CD14-positive monocyte (primary cell): ENCODE data around the gene ATXN1. TPM values are rescaled to one million over a fixed set of nuclear protein-coding genes. Genes with fewer than 3 reads are reported as not detected.

Source experiments
- DNase-seq, 3 donors: peaks; one replicate each; pipeline ENCODE4 v3.0.0-alpha.2; 2011 to 2022
- H2AFZ ChIP-seq: 2 replicates; pipeline ENCODE4 v1.6.0; 2012; ENCODE audit warnings: mild to moderate bottlenecking, low read depth, low read length, inconsistent platforms; ENCODE audit not compliant: insufficient read depth, poor library complexity, severe bottlenecking
- H3K27ac ChIP-seq, 2 donors: 1 replicate in 1 of 2; 2 replicates in 1 of 2; pipeline ENCODE4 v1.5.1; 2012 to 2013; ENCODE audit warnings: low read length in 2 of 2, control low read depth in 1 of 2, inconsistent platforms in 1 of 2, low read depth in 1 of 2, mild to moderate bottlenecking in 1 of 2
- H3K27me3 ChIP-seq, 2 donors: one replicate each; pipeline versions ENCODE4 v1.6.0 to v1.6.1; 2011 to 2013; ENCODE audit warnings: low read length in 2 of 2; ENCODE audit not compliant: control insufficient read depth in 2 of 2, insufficient read depth in 2 of 2
- H3K36me3 ChIP-seq, 2 donors: replicated peaks in 1 of 2; 1 replicate in 1 of 2; 2 replicates in 1 of 2; pipeline versions ENCODE4 v1.5.1 to v1.6.1; 2012 to 2013; ENCODE audit warnings: low read length in 2 of 2, control low read depth in 1 of 2, inconsistent platforms in 1 of 2, mild to moderate bottlenecking in 1 of 2; ENCODE audit not compliant: insufficient read depth in 2 of 2, control insufficient read depth in 1 of 2
- H3K4me1 ChIP-seq, 2 donors: 1 replicate in 1 of 2; 2 replicates in 1 of 2; pipeline versions ENCODE4 v1.5.1 to v1.6.1; 2012 to 2013; ENCODE audit warnings: low read length in 2 of 2, control low read depth in 1 of 2, inconsistent platforms in 1 of 2, mild to moderate bottlenecking in 1 of 2, moderate library complexity in 1 of 2; ENCODE audit not compliant: insufficient read depth in 2 of 2, control insufficient read depth in 1 of 2
- H3K4me2 ChIP-seq: replicated peaks from 2 replicates; pipeline ENCODE3; 2012; ENCODE audit warnings: low read length, moderate library complexity, mild to moderate bottlenecking; ENCODE audit not compliant: poor library complexity, severe bottlenecking; ENCODE audit errors: extremely low read depth
- H3K4me3 ChIP-seq, 3 experiments: fragments of 200-600 bp in 1 of 3; sonication (generic) in 1 of 3; replicated peaks in 1 of 3; 1 replicate in 2 of 3; 2 replicates in 1 of 3; pipeline ENCODE4 v1.5.1; 2011 to 2013; ENCODE audit warnings: low read length in 3 of 3, mild to moderate bottlenecking in 3 of 3, control low read depth in 2 of 3, low read depth in 2 of 3, inconsistent platforms in 1 of 3, moderate library complexity in 1 of 3
- H3K79me2 ChIP-seq: 2 replicates; pipeline ENCODE4 v1.6.0; 2012; ENCODE audit warnings: mild to moderate bottlenecking, control low read depth, inconsistent platforms, low read length, moderate library complexity; ENCODE audit not compliant: insufficient read depth
- H3K9ac ChIP-seq: 2 replicates; pipeline ENCODE4 v1.6.0; 2017; ENCODE audit warnings: low read length, mild to moderate bottlenecking; ENCODE audit not compliant: insufficient read depth, poor library complexity, severe bottlenecking
- H3K9me3 ChIP-seq, 2 donors: replicated peaks in 1 of 2; 1 replicate in 1 of 2; 2 replicates in 1 of 2; pipeline versions ENCODE4 v1.5.1 to v1.6.1; 2012 to 2013; ENCODE audit warnings: low read length in 2 of 2, control low read depth in 1 of 2; ENCODE audit not compliant: control insufficient read depth in 1 of 2, insufficient read depth in 1 of 2
- H4K20me1 ChIP-seq: 2 replicates; pipeline ENCODE4 v1.6.0; 2012; ENCODE audit warnings: mild to moderate bottlenecking, low read length, control low read depth, moderate library complexity; ENCODE audit not compliant: insufficient read depth
- H3K27ac Mint-ChIP-seq, 7 donors: one replicate each; pipeline ENCODE4 v1.8.0; 2020; ENCODE audit warnings: mild to moderate bottlenecking in 7 of 7, mixed read lengths in 7 of 7, moderate library complexity in 6 of 7, inconsistent platforms in 2 of 7
- H3K27me3 Mint-ChIP-seq, 3 donors: one replicate each; pipeline ENCODE4 v1.8.0; 2021 to 2022; ENCODE audit warnings: low read depth in 3 of 3, mild to moderate bottlenecking in 3 of 3, mixed read lengths in 3 of 3, moderate library complexity in 3 of 3, inconsistent platforms in 1 of 3
- H3K36me3 Mint-ChIP-seq, 2 donors: one replicate each; pipeline ENCODE4 v1.8.0; 2020; ENCODE audit warnings: mixed read lengths in 2 of 2, inconsistent platforms in 1 of 2, mild to moderate bottlenecking in 1 of 2
- H3K4me1 Mint-ChIP-seq: one replicate; pipeline ENCODE4 v1.8.0; 2020; ENCODE audit warnings: mild to moderate bottlenecking, mixed read lengths
- H3K4me3 Mint-ChIP-seq, 2 donors: one replicate each; pipeline ENCODE4 v1.8.0; 2020; ENCODE audit warnings: mild to moderate bottlenecking in 2 of 2, mixed read lengths in 2 of 2, moderate library complexity in 1 of 2
- H3K9me3 Mint-ChIP-seq, 7 donors: one replicate each; pipeline ENCODE4 v1.8.0; 2020 to 2022; ENCODE audit warnings: mixed read lengths in 7 of 7, mild to moderate bottlenecking in 6 of 7, moderate library complexity in 6 of 7, inconsistent platforms in 2 of 7
- CTCF ChIP-seq: fragments of 200-600 bp; IDR thresholded peaks from one replicate; pipeline ENCODE4 v1.8.0; 2022; ENCODE audit warnings: antibody characterized with exemption, mild to moderate bottlenecking
- WGBS: methylation state at CpG from one replicate; pipeline ENCODE4 v1.1.5; 2013; ENCODE audit warnings: missing lambda C conversion rate; ENCODE audit not compliant: insufficient coverage; 5-methylcytosine and 5-hydroxymethylcytosine counted together
- intact Hi-C, 2 donors: fragments of 100-400 bp; cut with micrococcal nuclease; formaldehyde crosslinking; loops; one replicate each; pipeline versions ENCODE4 v1.15.0 to v1.15.1; 2023
- polyA plus RNA-seq, 3 donors: library from polyadenylated mRNA; depleted of rRNA in 1 of 3; unstranded in 2 of 3; stranded (reverse) in 1 of 3; fragments of 300-500 nt in 2 of 3; fragments of >200 nt in 1 of 3; fragmentation: Illumina TruSeq in 2 of 3; gene quantifications; 1 replicate in 2 of 3; 2 replicates in 1 of 3; pipeline ENCODE4 v1.2.3, GENCODE V29; 2012 to 2021

ATXN1 gene
- polyA plus RNA-seq, 3 donors = 8.8 to 19.1 (median 10.9) TPM

- peaks cover 34 to 39% of the 10 kb centered on the region in 2 donors for H3K4me1 ChIP-seq
- TF ChIP-seq CTCF = no peak
- H3K79me2 ChIP-seq = no peaks in the 10 kb centered on the region
- no peak overlapping the region for H3K4me2 ChIP-seq
- Mint-ChIP-seq H3K9me3 (no peaks in the 10 kb centered on the region), H3K4me3 (no peak overlapping the region), H3K27ac (peak overlapping the region in 1 of 7 donors; percentile 73), H3K4me1 (peaks cover 36% of the 10 kb centered on the region), H3K27me3 (no peaks in the 10 kb centered on the region), H3K36me3 (peaks cover 0 to 2% of the 10 kb centered on the region in 2 donors)
- H3K9ac ChIP-seq = no peak overlapping the region
- no peaks in the 10 kb centered on the region for H3K36me3 ChIP-seq
- no peak overlapping the region for H3K27ac ChIP-seq
- H2AFZ ChIP-seq = no peak overlapping the region
- no CpG with 5 or more reads among the region's 1 CpG for WGBS
- DNase-seq = peak; percentile 56 to 74 (median 65)
- H3K9me3 ChIP-seq = no peaks in the 10 kb centered on the region
- no peaks in the 10 kb centered on the region for H4K20me1 ChIP-seq
- no peaks in the 10 kb centered on the region for H3K27me3 ChIP-seq
- intact Hi-C loops = loop anchor here (5.0 to 10.0 kb wide), 4 partner anchors 81 to 261 kb away; no protein-coding TSS in a partner anchor
- H3K4me3 ChIP-seq = no peak overlapping the region
Measured at GRCh38 chr6:16766043-16766536, 4.8 kb upstream of the ATXN1 start.

DNA sequence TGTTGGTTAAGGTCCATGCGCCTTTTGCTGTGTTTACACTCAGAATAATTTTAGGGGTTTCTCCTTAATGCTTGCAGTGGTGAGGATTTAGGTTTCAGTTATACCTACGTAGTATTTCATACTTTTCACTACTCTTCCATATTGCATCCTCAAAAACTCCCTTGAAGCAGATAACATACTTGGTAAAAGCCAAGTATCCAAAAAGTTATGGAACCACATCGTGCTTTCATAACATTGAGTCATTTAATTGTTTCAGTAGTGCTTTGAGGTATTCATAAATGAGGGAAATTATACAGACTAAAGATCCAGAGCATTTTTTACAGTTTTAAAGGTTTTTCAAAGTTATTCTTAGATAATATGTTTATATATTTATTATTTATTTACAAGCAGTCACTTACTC is 4.0 kb upstream of the ATXN1 start:
- H3K36me3 Mint-ChIP-seq = peaks cover 0 to 2% of the 10 kb centered on the region in 2 donors
- peaks cover 28% of the 10 kb centered on the region for H3K4me1 Mint-ChIP-seq
- intact Hi-C loops = loop anchor here (5.0 to 10.0 kb wide), 4 partner anchors 80 to 260 kb away; no protein-coding TSS in a partner anchor
- H3K4me3 ChIP-seq = no peak overlapping the region
- no peaks in the 10 kb centered on the region for H3K36me3 ChIP-seq
- TF ChIP-seq CTCF = no peak
- no peak overlapping the region for H3K4me2 ChIP-seq
- no peak overlapping the region for H3K9ac ChIP-seq
- no peaks in the 10 kb centered on the region for H3K27me3 ChIP-seq
- no peak overlapping the region for H2AFZ ChIP-seq
- no peaks in the 10 kb centered on the region for H4K20me1 ChIP-seq
- no peak overlapping the region for H3K27ac ChIP-seq
- H3K9me3 Mint-ChIP-seq = no peaks in the 10 kb centered on the region
- no peak for DNase-seq
- H3K27ac Mint-ChIP-seq = no peak overlapping the region
- no peak overlapping the region for H3K4me3 Mint-ChIP-seq
- H3K27me3 Mint-ChIP-seq = no peaks in the 10 kb centered on the region
- peaks cover 8% of the 10 kb centered on the region for H3K79me2 ChIP-seq
- H3K4me1 ChIP-seq = peaks cover 26 to 32% of the 10 kb centered on the region in 2 donors
- no peaks in the 10 kb centered on the region for H3K9me3 ChIP-seq
- no CpG with 5 or more reads among the region's 3 CpGs for WGBS
